PC-9 (cell line): ENCODE results near the gene SFMBT2. TPM values are rescaled to one million over a fixed set of nuclear protein-coding genes. Genes with fewer than 3 reads are reported as not detected.

Source experiments
- BruUV-seq: library from RNA; stranded (reverse); fragments of 400-500 nt; replicated peaks from 2 replicates; lab custom pipeline; 2021; lab: Mats Ljungman, UMichigan
- CTCF ChIA-PET: fragments of 300-600 bp; sonication (Branson Sonifier 250); formaldehyde crosslinking; loops from one replicate; lab custom pipeline; 2022; ENCODE audit warnings: antibody characterized with exemption; lab: Charles Lee
- POLR2A ChIA-PET: fragments of 300-600 bp; sonication (Branson Sonifier 250); formaldehyde crosslinking; loops from one replicate; lab custom pipeline; 2022; ENCODE audit warnings: antibody characterized with exemption; ENCODE audit not compliant: unreplicated experiment; lab: Charles Lee
- DNase-seq, 2 experiments: peaks; one replicate each; pipeline versions ENCODE4 v3.0.0 to v3.0.0-alpha.2; 2015 to 2022; ENCODE audit warnings: mixed read lengths in 1 of 2
- H2AFZ ChIP-seq: fragments of 200-600 bp; sonication (generic); 2 replicates; pipeline ENCODE4 v1.8.1; 2017; ENCODE audit warnings: antibody characterized with exemption
- H3F3A ChIP-seq: fragments of 200-600 bp; sonication (generic); 2 replicates; pipeline ENCODE4 v1.8.1; 2017; ENCODE audit warnings: antibody characterized with exemption, mild to moderate bottlenecking, low read depth; ENCODE audit not compliant: insufficient read depth
- H3K27ac ChIP-seq: fragments of 200-600 bp; sonication (generic); 2 replicates; pipeline ENCODE4 v1.6.1; 2016; ENCODE audit warnings: mixed run types
- H3K27me3 ChIP-seq: fragments of 200-600 bp; sonication (generic); 2 replicates; pipeline ENCODE4 v1.6.1; 2016; ENCODE audit warnings: low read depth, mixed run types; ENCODE audit not compliant: insufficient read depth
- H3K36me3 ChIP-seq: fragments of 200-600 bp; sonication (generic); 2 replicates; pipeline ENCODE4 v1.6.1; 2016; ENCODE audit warnings: low read depth, mixed run types
- H3K4me1 ChIP-seq: fragments of 200-600 bp; sonication (generic); replicated peaks from 2 replicates; pipeline ENCODE4 v1.6.1; 2016; ENCODE audit warnings: mixed run types; ENCODE audit not compliant: insufficient read depth
- H3K4me2 ChIP-seq: fragments of 200-600 bp; sonication (generic); 2 replicates; pipeline ENCODE4 v1.6.1; 2017; ENCODE audit warnings: mixed run types
- H3K4me3 ChIP-seq: fragments of 200-600 bp; sonication (generic); 2 replicates; pipeline ENCODE4 v1.6.1; 2016; ENCODE audit warnings: mixed run types
- H3K79me2 ChIP-seq: fragments of 200-600 bp; sonication (generic); 2 replicates; pipeline ENCODE4 v1.6.1; 2017; ENCODE audit warnings: low read depth, mixed run types
- H3K9me2 ChIP-seq: fragments of 200-600 bp; sonication (generic); 2 replicates; pipeline ENCODE4 v1.8.1; 2017; ENCODE audit warnings: mild to moderate bottlenecking; ENCODE audit not compliant: insufficient read depth
- H3K9me3 ChIP-seq: fragments of 200-600 bp; sonication (generic); 2 replicates; pipeline ENCODE4 v1.8.1; 2016; ENCODE audit warnings: low read depth; ENCODE audit not compliant: insufficient read depth
- H4K20me1 ChIP-seq: fragments of 200-600 bp; sonication (generic); 2 replicates; pipeline ENCODE4 v1.8.1; 2017; ENCODE audit not compliant: insufficient read depth
- CTCF ChIP-seq: fragments of 200-600 bp; sonication (generic); conservative IDR thresholded peaks from 2 replicates; pipeline ENCODE4 v1.6.1; 2017; ENCODE audit warnings: mixed run types, antibody characterized with exemption, mild to moderate bottlenecking, moderate library complexity
- EZH2 ChIP-seq: fragments of 200-600 bp; sonication (generic); IDR thresholded peaks from 2 replicates; pipeline ENCODE4 v1.8.0; 2017; ENCODE audit warnings: antibody characterized with exemption, low read depth
- intact Hi-C: fragments of 100-400 bp; cut with micrococcal nuclease; formaldehyde crosslinking; loops from one replicate; pipeline ENCODE4 v1.10.0; 2022; ENCODE audit not compliant: unreplicated experiment
- total RNA-seq: library from RNA; stranded (reverse); gene quantifications from 2 replicates; pipeline ENCODE4 v1.2.3, GENCODE V29; 2021

Gene SFMBT2
- total RNA-seq, 1 experiment from 2014 or later = 0.07 TPM

GRCh38 chr10:7239312-7239985 lies 171.4 kb downstream of the SFMBT2 start:
- Histone ChIP-seq H3K36me3 (no peaks in the 10 kb centered on the region), H3K4me3 (no peak overlapping the region), H3F3A (no peaks in the 10 kb centered on the region), H3K27me3 (no peaks in the 10 kb centered on the region), H3K27ac (no peak overlapping the region), H3K79me2 (no peaks in the 10 kb centered on the region), H3K4me1 (no peaks in the 10 kb centered on the region), H3K4me2 (no peak overlapping the region), H2AFZ (no peak overlapping the region), H3K9me2 (no peaks in the 10 kb centered on the region), H3K9me3 (no peaks in the 10 kb centered on the region), H4K20me1 (no peaks in the 10 kb centered on the region)
- TF ChIP-seq CTCF (no peak), EZH2 (no peak)
- intact Hi-C loops = no loop called here
- POLR2A ChIA-PET = no interaction called here
- no peak for DNase-seq
- no TSS peak for BruUV-seq
- CTCF ChIA-PET = no interaction called here

DNA sequence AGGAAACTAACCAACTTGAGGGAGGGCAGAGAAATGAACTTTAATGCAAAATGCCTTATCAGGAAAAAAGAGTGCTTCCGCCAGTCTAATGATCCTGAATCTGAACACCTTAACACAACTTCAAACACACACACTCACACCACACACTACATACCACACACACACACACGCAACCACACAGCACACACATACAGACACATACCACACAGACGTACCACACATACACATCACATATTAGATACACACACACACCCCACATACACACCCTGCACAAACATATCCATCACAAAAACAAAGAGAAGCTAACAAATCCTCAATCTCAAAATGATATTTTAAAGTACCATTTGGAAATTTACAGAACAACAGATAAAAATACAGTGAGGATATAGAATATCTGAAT lies 175.5 kb downstream of the SFMBT2 start:
- DNase-seq = no peak
- intact Hi-C loops = no loop called here
- H3K9me2 ChIP-seq = no peaks in the 10 kb centered on the region
- H3K4me2 ChIP-seq = no peak overlapping the region
- H3K36me3 ChIP-seq = no peaks in the 10 kb centered on the region
- no peaks in the 10 kb centered on the region for H3K9me3 ChIP-seq
- TF ChIP-seq EZH2 (no peak), CTCF (no peak)
- no peak overlapping the region for H2AFZ ChIP-seq
- no peak overlapping the region for H3K27ac ChIP-seq
- no peaks in the 10 kb centered on the region for H3K4me1 ChIP-seq
- ChIA-PET CTCF (interaction anchor here (0.6 kb wide), 1 partner anchor 28 kb away, joined by 3 read pairs; no protein-coding TSS in a partner anchor), POLR2A (no interaction called here)
- peaks cover 6% of the 10 kb centered on the region; the same call in 1 of the 2 replicates for H3K27me3 ChIP-seq
- no peaks in the 10 kb centered on the region for H4K20me1 ChIP-seq
- H3K4me3 ChIP-seq = no peak overlapping the region
- no peaks in the 10 kb centered on the region for H3K79me2 ChIP-seq
- BruUV-seq = no TSS peak
- H3F3A ChIP-seq = no peaks in the 10 kb centered on the region

GRCh38 chr10:7234109-7234508 lies 176.7 kb downstream of the SFMBT2 start:
- intact Hi-C loops = no loop called here
- BruUV-seq = no TSS peak
- TF ChIP-seq CTCF = no peak
- TF ChIP-seq EZH2 = no peak
- Histone ChIP-seq H3K4me1 (no peaks in the 10 kb centered on the region), H3K79me2 (no peaks in the 10 kb centered on the region), H3K4me3 (no peak overlapping the region), H3K27me3 (peaks cover 11% of the 10 kb centered on the region; the same call in 1 of the 2 replicates), H3K9me3 (no peaks in the 10 kb centered on the region), H2AFZ (no peak overlapping the region), H3K36me3 (no peaks in the 10 kb centered on the region), H3K9me2 (no peaks in the 10 kb centered on the region), H4K20me1 (no peaks in the 10 kb centered on the region), H3K4me2 (no peak overlapping the region), H3F3A (no peaks in the 10 kb centered on the region), H3K27ac (no peak overlapping the region)
- ChIA-PET POLR2A (no interaction called here), CTCF (no interaction called here)
- no peak for DNase-seq
